ENCODE measurements around the gene FGF18. TPM values are rescaled to one million over a fixed set of nuclear protein-coding genes. Genes with fewer than 3 reads are reported as not detected.

FGF18 gene
- total RNA-seq, 1 experiment from 2014 or later: 0.94 TPM

GRCh38 chr5:171433982-171434676 lies 14.7 kb downstream of the FGF18 start:
- Histone ChIP-seq H3K9me3 (ENCODE audit: control insufficient read depth, low read depth, low read length) (no peaks in the 10 kb centered on the region), H4K91ac (ENCODE audit: insufficient read length, low read depth, low read length) (no peak overlapping the region), H4K20me1 (ENCODE audit: control insufficient read depth, insufficient read depth, insufficient read length) (no peaks in the 10 kb centered on the region), H3K79me1 (ENCODE audit: insufficient read depth, low read depth, low read length, poor library complexity, severe bottlenecking) (no peaks in the 10 kb centered on the region), H3K23me2 (ENCODE audit: insufficient read length, low read depth, low read length, poor library complexity, severe bottlenecking) (no peaks in the 10 kb centered on the region), H4K5ac (ENCODE audit: insufficient read length, low read depth, low read length) (no peak overlapping the region), H3K4ac (ENCODE audit: low read depth, low read length) (no peak overlapping the region), H3T11ph (ENCODE audit: low read length) (no peak overlapping the region), H2BK120ac (ENCODE audit: low read depth, low read length, poor library complexity, severe bottlenecking) (no peak overlapping the region), H3K23ac (ENCODE audit: insufficient read length, low read depth, low read length) (no peak overlapping the region), H2BK5ac (ENCODE audit: insufficient read length, low read length) (no peak overlapping the region), H2AK5ac (ENCODE audit: insufficient read length, low read length) (no peak overlapping the region), H3K56ac (ENCODE audit: insufficient read length, low read depth, low read length) (no peak overlapping the region), H3K79me2 (ENCODE audit: insufficient read depth, low read length) (no peaks in the 10 kb centered on the region), H2BK12ac (ENCODE audit: insufficient read length, low read depth, low read length) (no peak overlapping the region), H3K9ac (ENCODE audit: extremely low read depth, insufficient read length, low read length) (no peak overlapping the region), H2AFZ (ENCODE audit: low read length) (no peak overlapping the region), H3K14ac (ENCODE audit: insufficient read depth, low read length) (no peak overlapping the region), H2BK15ac (ENCODE audit: low read depth, low read length) (no peak overlapping the region), H3K27me3 (ENCODE audit: insufficient read depth, low read length) (no peaks in the 10 kb centered on the region), H2BK20ac (ENCODE audit: low read depth, low read length, poor library complexity, severe bottlenecking) (no peak overlapping the region), H3K27ac (ENCODE audit: insufficient read length, low read depth, low read length) (no peak overlapping the region), H3K18ac (ENCODE audit: insufficient read length, low read depth, low read length) (no peak overlapping the region), H4K8ac (replicated peaks; ENCODE audit: insufficient read length, low read depth, low read length) (no peak overlapping the region), H3K4me2 (ENCODE audit: insufficient read depth, insufficient read length, low read length) (no peak overlapping the region), H3K4me1 (ENCODE audit: insufficient read depth, low read length) (peaks cover 7% of the 10 kb centered on the region; the same call in 1 of the 2 replicates)
- Mint-ChIP-seq H3K9me3 (no peaks in the 10 kb centered on the region), H3K36me3 (ENCODE audit: insufficient read depth in 1 of 3, low read depth in 3 of 3) (peaks cover 0 to 3% (median 0%) of the 10 kb centered on the region in 3 experiments; a peak in 2 of 7 replicates), H3K4me1 (peaks cover 23 to 39% of the 10 kb centered on the region in 2 experiments), H3K27ac (no peak overlapping the region), H3K4me3 (no peak overlapping the region), H3K27me3 (ENCODE audit: low read depth) (no peaks in the 10 kb centered on the region; the same call in 1 of the 2 replicates)
- TF ChIP-seq CTCF (conservative IDR thresholded peaks at IDR 0.05): peak; percentile 19; the same call in 2 of the 3 replicates
- no CpG with 5 or more reads among the region's 5 CpGs for WGBS (ENCODE audit: extremely low coverage, insufficient read length, low lambda C conversion rate)
- no peak for DNase-seq
